HL-60 (cell line): Measurements from ENCODE around the gene UBQLN4.
A peak's percentile ranks its signal among the peaks of the same experiment; 100 is the strongest.

Source experiments
- DNase-seq, 2 experiments: peaks; one replicate each; pipeline ENCODE4 v3.0.0-alpha.2; 2010 to 2020; ENCODE audit warnings: low read depth in 1 of 2, low spot score in 1 of 2
- H3K27ac ChIP-seq: fragments of 250-450 bp; sonication (Bioruptor Pico); replicated peaks from 2 replicates; pipeline ENCODE4 v1.5.1; 2020; ENCODE audit warnings: mild to moderate bottlenecking, moderate library complexity
- H3K27me3 ChIP-seq: fragments of 250-450 bp; sonication (Bioruptor Pico); 2 replicates; pipeline ENCODE4 v1.5.1; 2021; ENCODE audit warnings: mild to moderate bottlenecking, moderate library complexity; ENCODE audit not compliant: insufficient read depth, poor library complexity, severe bottlenecking
- H3K4me3 ChIP-seq: replicated peaks from 2 replicates; pipeline ENCODE4 v1.5.1; 2011; ENCODE audit warnings: mild to moderate bottlenecking, control low read depth, low read length; ENCODE audit not compliant: insufficient read depth
- GABPA ChIP-seq: IDR thresholded peaks from 2 replicates; pipeline ENCODE4 v1.6.1; 2012; ENCODE audit warnings: low read depth
- POLR2AphosphoS5 ChIP-seq: IDR thresholded peaks from 2 replicates; pipeline ENCODE4 v1.6.1; 2012; ENCODE audit warnings: low read depth
- SPI1 ChIP-seq: IDR thresholded peaks from 2 replicates; pipeline ENCODE4 v1.6.1; 2012; ENCODE audit warnings: low read depth, mild to moderate bottlenecking, borderline replicate concordance
- long read RNA-seq: library from polyadenylated mRNA; unstranded; transcript quantifications from one replicate; pipeline ENCODE4 v2.0.0, GENCODE V29; 2020
- TF ChIP-seq, protein P1 (sequence below): IDR thresholded peaks from 2 replicates; pipeline ENCODE4 v1.6.1; 2012; ENCODE audit warnings: low read depth; ENCODE audit not compliant: insufficient replicate concordance
- TF ChIP-seq, protein P2 (sequence below): IDR thresholded peaks from one replicate; pipeline ENCODE4 v1.5.1; 2011; ENCODE audit warnings: low read length, control low read depth, inconsistent platforms; ENCODE audit not compliant: insufficient read depth

UBQLN4 gene
- long read RNA-seq, partial matches to known transcripts, result 18 of 23 reads
- long read RNA-seq, other reads (novel, unspliced or antisense), result 3 of 23 reads

DNA sequence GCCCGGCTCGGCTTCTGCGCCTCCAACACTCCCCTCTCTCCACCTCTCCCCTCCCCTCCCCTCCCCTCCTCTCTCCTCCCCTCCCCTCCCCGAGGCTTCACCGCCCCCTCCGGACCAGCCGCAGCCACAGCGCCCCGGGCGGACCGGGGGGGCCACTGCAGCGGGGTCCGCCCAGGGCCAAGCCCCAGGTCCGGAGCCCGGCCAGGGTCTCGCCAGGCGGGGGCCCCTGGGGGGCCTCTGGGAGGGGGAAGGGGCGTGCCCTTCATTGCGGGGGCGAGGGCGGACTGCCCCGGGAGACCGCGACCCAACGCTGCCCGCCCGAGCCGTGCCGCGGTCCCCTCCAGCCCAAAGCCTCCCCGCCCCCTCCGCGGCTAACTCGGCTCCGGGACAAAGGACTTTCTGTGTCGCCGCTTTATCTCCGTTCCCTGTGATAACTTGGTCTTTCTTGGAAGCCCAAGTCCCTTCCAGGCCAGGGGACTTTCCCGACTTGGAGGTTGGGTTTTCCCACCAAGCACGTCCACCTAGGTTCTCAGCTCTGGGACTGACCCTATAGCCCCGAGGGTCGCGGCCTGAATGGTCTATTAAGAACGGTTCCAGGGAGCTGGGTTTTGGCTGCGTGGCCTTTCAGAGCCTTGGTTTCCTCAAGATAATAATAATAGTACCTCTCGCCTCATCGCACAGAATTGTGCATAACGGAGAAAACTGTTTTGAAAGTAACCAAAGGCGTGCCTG is at the start of gene UBQLN4:
Gene UBQLN4 (minus strand): TSS at position 31 of the 732 bp plus-strand sequence. CDS start 97 bp downstream, outside the sequence.
- TF ChIP-seq, protein P1, sequence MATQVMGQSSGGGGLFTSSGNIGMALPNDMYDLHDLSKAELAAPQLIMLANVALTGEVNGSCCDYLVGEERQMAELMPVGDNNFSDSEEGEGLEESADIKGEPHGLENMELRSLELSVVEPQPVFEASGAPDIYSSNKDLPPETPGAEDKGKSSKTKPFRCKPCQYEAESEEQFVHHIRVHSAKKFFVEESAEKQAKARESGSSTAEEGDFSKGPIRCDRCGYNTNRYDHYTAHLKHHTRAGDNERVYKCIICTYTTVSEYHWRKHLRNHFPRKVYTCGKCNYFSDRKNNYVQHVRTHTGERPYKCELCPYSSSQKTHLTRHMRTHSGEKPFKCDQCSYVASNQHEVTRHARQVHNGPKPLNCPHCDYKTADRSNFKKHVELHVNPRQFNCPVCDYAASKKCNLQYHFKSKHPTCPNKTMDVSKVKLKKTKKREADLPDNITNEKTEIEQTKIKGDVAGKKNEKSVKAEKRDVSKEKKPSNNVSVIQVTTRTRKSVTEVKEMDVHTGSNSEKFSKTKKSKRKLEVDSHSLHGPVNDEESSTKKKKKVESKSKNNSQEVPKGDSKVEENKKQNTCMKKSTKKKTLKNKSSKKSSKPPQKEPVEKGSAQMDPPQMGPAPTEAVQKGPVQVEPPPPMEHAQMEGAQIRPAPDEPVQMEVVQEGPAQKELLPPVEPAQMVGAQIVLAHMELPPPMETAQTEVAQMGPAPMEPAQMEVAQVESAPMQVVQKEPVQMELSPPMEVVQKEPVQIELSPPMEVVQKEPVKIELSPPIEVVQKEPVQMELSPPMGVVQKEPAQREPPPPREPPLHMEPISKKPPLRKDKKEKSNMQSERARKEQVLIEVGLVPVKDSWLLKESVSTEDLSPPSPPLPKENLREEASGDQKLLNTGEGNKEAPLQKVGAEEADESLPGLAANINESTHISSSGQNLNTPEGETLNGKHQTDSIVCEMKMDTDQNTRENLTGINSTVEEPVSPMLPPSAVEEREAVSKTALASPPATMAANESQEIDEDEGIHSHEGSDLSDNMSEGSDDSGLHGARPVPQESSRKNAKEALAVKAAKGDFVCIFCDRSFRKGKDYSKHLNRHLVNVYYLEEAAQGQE, result no peak
- TF ChIP-seq, protein P2, sequence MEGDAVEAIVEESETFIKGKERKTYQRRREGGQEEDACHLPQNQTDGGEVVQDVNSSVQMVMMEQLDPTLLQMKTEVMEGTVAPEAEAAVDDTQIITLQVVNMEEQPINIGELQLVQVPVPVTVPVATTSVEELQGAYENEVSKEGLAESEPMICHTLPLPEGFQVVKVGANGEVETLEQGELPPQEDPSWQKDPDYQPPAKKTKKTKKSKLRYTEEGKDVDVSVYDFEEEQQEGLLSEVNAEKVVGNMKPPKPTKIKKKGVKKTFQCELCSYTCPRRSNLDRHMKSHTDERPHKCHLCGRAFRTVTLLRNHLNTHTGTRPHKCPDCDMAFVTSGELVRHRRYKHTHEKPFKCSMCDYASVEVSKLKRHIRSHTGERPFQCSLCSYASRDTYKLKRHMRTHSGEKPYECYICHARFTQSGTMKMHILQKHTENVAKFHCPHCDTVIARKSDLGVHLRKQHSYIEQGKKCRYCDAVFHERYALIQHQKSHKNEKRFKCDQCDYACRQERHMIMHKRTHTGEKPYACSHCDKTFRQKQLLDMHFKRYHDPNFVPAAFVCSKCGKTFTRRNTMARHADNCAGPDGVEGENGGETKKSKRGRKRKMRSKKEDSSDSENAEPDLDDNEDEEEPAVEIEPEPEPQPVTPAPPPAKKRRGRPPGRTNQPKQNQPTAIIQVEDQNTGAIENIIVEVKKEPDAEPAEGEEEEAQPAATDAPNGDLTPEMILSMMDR, result peak; percentile 15
- Histone ChIP-seq H3K27me3 (no peaks in the 10 kb centered on the region), H3K27ac (peak within 1 kb of the TSS; percentile 90), H3K4me3 (peak within 1 kb of the TSS; percentile 95)
- DNase-seq, result peak; percentile 72 to 89

DNA sequence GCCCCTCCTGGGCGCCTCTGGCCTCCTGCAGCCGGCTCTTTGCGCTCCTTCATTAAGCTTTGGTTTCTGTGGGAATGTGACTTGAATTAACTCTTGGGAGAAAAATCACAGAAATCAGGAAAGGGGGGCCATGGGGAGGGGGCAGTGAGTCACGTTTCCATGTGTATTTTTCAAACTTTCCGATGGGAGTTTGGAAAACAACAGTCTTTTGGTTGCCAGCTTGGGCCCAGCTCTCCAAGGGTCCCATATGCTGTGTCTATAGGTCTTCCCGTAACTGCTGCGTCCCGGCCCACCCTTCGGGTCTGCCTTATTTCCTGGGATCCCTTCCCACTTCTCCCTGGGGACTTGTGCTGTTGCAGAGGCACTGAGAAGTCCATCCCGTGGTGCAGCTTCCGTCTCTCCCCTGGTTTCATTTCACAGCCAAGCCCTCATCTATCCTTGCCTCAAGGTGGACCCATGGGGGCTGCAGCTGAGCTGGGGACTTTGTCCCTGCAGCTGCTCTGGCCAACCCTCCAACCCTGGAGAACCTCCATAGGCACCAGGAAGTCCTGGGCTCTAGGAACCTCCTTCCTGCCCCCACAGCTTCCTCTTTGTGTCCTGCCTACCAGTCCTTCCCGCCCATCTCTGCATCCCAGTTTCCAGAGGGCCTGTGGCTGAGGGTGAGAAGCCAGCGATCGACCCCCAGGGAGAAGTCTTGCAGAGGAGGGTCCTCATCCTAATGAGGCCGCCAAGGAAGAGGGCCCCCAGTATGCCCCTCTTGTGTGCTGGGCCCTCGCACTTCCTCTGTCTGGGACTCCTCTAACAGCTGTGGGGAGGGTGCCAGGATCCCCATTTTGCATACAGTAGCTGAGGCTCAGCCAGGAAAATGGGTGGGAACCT is 49.3 kb upstream of the UBQLN4 start:
- Histone ChIP-seq H3K27me3 (no peaks in the 10 kb centered on the region), H3K4me3 (no peak overlapping the region), H3K27ac (peak overlapping the region; percentile 62)
- TF ChIP-seq, protein P2, result no peak
- TF ChIP-seq SPI1, result peak; percentile 81
- peak; percentile 38; the same call in 1 of the 2 replicates for TF ChIP-seq POLR2AphosphoS5
- peak; percentile 53; the same call in 1 of the 2 replicates for TF ChIP-seq GABPA
- DNase-seq, result peak in 1 of 2 experiments; percentile 73

DNA sequence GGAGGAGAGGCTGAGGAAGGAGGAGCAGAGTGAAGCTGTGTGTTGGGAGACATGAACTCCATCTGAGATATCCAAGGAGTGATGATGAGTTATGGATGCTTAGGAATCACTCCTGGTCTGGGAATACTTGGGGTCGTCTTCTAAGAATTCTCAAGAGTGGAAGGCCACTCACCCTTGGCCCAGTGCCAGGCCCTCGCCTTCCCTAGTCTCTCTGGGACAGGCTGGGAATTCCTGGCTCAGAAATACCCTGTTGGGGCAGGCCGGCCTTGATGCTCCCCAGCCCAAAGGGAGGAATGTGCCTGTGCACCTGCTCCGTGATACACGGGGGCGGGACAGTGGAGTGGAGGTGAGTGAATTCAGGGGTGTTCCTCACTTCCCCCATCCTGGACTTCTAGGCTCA is 48.3 kb upstream of the UBQLN4 start:
- no peak for DNase-seq
- H3K4me3 ChIP-seq, result no peak overlapping the region
- no peaks in the 10 kb centered on the region for H3K27me3 ChIP-seq
- H3K27ac ChIP-seq, result no peak overlapping the region
- TF ChIP-seq, protein P2, result no peak
- TF ChIP-seq GABPA (no peak), SPI1 (no peak)

DNA sequence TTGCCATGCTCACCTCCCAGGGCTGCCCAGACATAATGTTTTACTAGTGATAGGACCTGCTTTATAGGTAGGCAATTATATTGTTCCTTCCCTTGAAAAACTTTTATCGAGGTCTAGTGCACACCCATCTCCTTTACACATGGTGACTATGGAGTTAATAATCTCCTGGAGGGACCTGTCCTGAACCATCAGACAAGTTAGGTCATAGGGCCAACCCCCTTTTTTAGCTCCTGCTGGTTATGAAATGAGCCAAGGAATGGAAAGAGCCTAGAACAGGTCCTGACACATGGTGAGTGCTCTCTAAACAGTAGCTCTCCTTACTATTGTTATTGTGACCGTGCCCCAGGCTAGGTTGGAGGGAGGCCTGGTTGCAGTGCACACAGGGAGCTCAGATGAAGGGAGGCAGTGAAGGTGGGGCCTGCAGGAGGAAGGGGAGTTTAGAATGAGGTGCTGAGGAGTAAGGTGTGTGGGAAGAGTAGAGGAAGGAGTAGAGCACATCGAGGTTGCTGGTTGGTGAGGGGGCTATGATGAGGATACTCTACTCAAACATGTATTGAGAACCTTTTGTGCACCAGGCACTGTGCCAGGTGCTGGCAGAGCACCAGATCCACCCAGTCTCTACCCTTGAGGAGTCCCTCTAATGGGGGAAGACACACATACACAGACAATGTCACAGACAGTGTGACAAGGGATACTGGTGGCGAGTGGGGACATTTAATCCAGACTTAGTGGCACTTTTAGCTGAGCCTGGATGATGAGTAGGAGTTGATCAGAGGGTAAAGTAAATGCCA is 46.8 kb upstream of the UBQLN4 start:
- no peak overlapping the region for H3K27ac ChIP-seq
- no peak for DNase-seq
- no peaks in the 10 kb centered on the region for H3K27me3 ChIP-seq
- TF ChIP-seq, protein P1, result no peak
- TF ChIP-seq, protein P2, result no peak
- TF ChIP-seq GABPA (no peak), SPI1 (no peak), POLR2AphosphoS5 (no peak)
- H3K4me3 ChIP-seq, result no peak overlapping the region
